ACC112 (cell line): Measurements from ENCODE around the gene ARHGAP10.
"Not testable (repeated sequence)": the region's sequence is repeated elsewhere in the genome, so short reads cannot be mapped to it uniquely, and the experiment has no call there.

Experiments used
- H2AFZ ChIP-seq: fragments of 200-600 bp; sonication (generic); one replicate; pipeline ENCODE4 v1.6.0; 2017; ENCODE audit warnings: antibody characterized with exemption, low read length; ENCODE audit not compliant: unreplicated experiment
- H3K27ac ChIP-seq: fragments of 200-600 bp; sonication (generic); 2 replicates; pipeline ENCODE4 v1.5.1; 2014; ENCODE audit warnings: low read depth, mild to moderate bottlenecking, antibody characterized with exemption, low read length, moderate library complexity
- H3K27me3 ChIP-seq: fragments of 200-600 bp; sonication (generic); 2 replicates; pipeline ENCODE4 v1.6.1; 2014; ENCODE audit warnings: mild to moderate bottlenecking, antibody characterized with exemption, low read length, moderate library complexity, mixed read lengths; ENCODE audit not compliant: insufficient read depth
- H3K36me3 ChIP-seq: fragments of 200-600 bp; sonication (generic); 2 replicates; pipeline ENCODE4 v1.6.1; 2016; ENCODE audit warnings: mild to moderate bottlenecking, antibody characterized with exemption, low read length, moderate library complexity, mixed read lengths; ENCODE audit not compliant: insufficient read depth
- H3K4me1 ChIP-seq: fragments of 200-600 bp; sonication (generic); one replicate; pipeline ENCODE4 v1.6.1; 2016; ENCODE audit warnings: low read length, mixed read lengths; ENCODE audit not compliant: insufficient read depth, unreplicated experiment, control insufficient read depth
- H3K4me3 ChIP-seq: fragments of 200-600 bp; sonication (generic); 2 replicates; pipeline ENCODE4 v1.5.1; 2014; ENCODE audit warnings: mild to moderate bottlenecking, low read depth, low read length
- H3K79me2 ChIP-seq: fragments of 200-600 bp; sonication (generic); one replicate; pipeline ENCODE4 v1.6.0; 2016; ENCODE audit warnings: low read length; ENCODE audit not compliant: control insufficient read depth, unreplicated experiment, insufficient read depth

ARHGAP10 gene

DNA sequence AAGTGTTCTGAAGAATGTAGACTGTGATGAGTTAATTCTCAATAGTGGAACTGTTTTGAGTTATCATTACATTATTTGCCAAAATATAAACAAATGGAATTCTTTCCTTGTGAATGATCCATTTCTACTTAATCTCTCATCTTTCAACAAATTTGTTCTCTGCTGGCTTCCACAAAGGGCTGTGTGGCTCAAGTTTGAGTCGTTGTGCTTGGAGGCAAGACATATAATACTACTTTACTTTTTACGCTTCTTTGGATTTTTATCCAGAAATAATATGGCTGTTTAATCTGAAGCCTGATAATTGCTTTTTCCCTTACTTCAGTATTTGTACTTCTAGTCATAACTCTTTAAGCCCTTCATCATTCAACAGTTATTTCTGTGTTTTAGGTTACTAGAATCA lies 169.5 kb downstream of the ARHGAP10 start:
- Histone ChIP-seq H3K27me3 (no peaks in the 10 kb centered on the region), H2AFZ (no peak overlapping the region), H3K4me3 (peak overlapping the region; percentile 10; the same call in 1 of the 2 replicates)

DNA sequence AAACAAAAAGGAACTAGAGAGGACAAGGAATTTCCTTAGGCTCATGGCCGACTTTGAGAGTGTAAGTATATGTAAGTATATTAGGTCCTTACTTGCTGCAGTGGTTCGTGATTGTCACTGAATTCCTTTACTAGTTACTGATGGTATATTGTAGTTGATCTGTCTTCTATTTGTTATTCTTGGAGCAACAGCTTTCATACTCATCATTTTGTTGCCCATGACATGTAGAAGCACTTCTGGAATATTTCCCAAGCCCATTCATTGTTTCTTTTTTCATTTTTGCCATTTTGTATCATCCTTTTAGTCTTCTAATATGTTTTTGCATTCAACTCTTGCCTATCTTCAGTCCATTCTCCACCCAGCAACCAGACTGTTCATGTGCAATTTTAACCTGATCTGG lies 170.0 kb downstream of the ARHGAP10 start:
- H3K4me1 ChIP-seq: peaks cover 21% of the 10 kb centered on the region

More for the DNA sequence above, 169.5 kb downstream of the ARHGAP10 start:
- Histone ChIP-seq H3K4me1 (peaks cover 21% of the 10 kb centered on the region), H3K36me3 (peaks cover 9% of the 10 kb centered on the region), H3K79me2 (no peaks in the 10 kb centered on the region), H3K27ac (peak overlapping the region; percentile 64)

DNA sequence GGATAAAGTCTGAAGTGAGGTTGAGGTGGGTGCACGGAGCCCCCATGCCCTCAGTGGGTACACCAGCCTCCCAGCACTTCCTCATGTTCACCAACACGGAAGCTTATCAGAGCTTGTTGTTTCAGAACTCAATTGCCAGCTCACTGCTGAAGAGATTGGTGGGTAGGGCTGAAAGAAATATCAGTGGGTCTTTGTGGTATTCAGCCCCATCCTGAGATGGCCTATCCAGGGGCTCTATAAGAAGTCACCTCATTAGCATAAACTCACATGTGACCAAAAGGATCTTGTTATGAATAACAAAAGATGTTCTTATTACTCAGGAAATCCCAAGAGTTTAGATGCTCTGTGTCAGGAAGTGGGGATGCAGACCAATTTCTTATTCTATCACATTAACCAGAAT lies 177.3 kb downstream of the ARHGAP10 start:
- Histone ChIP-seq H3K27me3 (no peaks in the 10 kb centered on the region), H3K4me1 (no peaks in the 10 kb centered on the region), H3K36me3 (peaks cover 6% of the 10 kb centered on the region), H3K27ac (no peak overlapping the region), H3K79me2 (no peaks in the 10 kb centered on the region), H2AFZ (no peak overlapping the region), H3K4me3 (no peak overlapping the region)

More for the DNA sequence above, 170.0 kb downstream of the ARHGAP10 start:
- Histone ChIP-seq H3K4me3 (no peak overlapping the region), H3K27ac (peak overlapping the region; percentile 64), H3K36me3 (peaks cover 9% of the 10 kb centered on the region), H3K79me2 (no peaks in the 10 kb centered on the region), H2AFZ (no peak overlapping the region), H3K27me3 (no peaks in the 10 kb centered on the region)

DNA sequence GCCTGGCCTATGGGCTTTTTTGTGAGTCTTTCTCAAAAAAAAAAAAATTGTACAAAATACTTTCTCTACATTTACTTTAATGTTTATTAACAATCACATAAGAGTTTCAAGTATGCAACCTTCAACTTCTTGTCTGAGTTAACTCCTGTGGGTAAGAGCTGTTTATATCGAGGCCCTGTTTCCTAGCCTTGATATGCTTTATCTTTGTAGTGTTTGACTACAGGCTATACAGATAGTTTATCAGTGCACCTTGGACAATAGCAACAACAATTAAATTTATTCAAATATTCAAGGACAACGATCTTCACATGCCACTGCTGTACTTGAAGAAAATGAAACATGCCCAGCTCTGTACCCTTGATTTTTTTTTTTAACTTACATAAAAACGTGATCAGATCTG lies 178.4 kb downstream of the ARHGAP10 start:
- Histone ChIP-seq H3K4me1 (no peaks in the 10 kb centered on the region), H3K27ac (no peak overlapping the region), H3K4me3 (no peak overlapping the region), H2AFZ (no peak overlapping the region), H3K27me3 (no peaks in the 10 kb centered on the region), H3K36me3 (peaks cover 15% of the 10 kb centered on the region), H3K79me2 (no peaks in the 10 kb centered on the region)

DNA sequence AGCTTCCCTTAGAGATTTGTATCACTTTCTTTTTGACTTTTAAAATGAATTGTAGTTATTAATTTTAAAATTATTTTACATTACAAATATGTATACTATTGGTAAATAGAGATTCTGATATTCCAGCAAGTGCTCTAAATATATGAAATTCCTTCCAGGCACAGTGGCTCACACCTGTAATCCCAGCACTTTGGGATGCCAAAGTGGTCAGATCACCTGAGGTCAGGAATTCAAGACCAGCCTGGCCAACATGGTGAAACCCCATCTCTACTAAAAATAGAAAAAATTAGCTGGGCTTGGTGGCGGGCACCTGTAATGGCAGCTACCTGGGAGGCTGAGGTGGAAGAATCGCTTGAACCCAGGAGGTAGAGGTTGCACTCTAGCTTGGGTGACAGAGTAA lies 180.2 kb downstream of the ARHGAP10 start:
- not testable (repeated sequence) for H3K4me3 ChIP-seq, H3K4me1 ChIP-seq, H3K27me3 ChIP-seq, H3K79me2 ChIP-seq, H2AFZ ChIP-seq, H3K27ac ChIP-seq
- peaks cover 16% of the 10 kb centered on the region for H3K36me3 ChIP-seq

DNA sequence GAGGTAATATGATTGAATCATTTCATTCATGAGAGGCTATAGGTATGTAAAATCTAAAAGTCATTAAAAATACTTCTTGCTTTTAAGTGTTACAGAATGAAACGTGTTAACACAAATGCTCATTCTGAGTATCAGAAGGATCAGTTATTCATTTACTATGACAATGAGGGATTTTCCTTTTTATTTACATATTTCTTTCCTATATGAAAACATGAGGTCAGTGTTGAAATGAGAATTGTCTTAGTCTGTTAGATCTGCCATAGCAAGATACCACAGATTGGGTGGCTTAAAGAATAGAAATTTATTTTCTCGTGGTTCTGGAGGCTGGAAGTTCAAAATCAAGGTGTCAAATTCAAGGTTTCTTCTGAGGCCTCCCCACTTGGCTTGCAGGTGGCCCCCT lies 181.2 kb downstream of the ARHGAP10 start:
- H3K4me3 ChIP-seq: no peak overlapping the region
- H2AFZ ChIP-seq: no peak overlapping the region
- H3K36me3 ChIP-seq: peaks cover 18% of the 10 kb centered on the region
- no peaks in the 10 kb centered on the region for H3K27me3 ChIP-seq
- no peak overlapping the region for H3K27ac ChIP-seq
- H3K79me2 ChIP-seq: no peaks in the 10 kb centered on the region
- H3K4me1 ChIP-seq: peaks cover 8% of the 10 kb centered on the region

DNA sequence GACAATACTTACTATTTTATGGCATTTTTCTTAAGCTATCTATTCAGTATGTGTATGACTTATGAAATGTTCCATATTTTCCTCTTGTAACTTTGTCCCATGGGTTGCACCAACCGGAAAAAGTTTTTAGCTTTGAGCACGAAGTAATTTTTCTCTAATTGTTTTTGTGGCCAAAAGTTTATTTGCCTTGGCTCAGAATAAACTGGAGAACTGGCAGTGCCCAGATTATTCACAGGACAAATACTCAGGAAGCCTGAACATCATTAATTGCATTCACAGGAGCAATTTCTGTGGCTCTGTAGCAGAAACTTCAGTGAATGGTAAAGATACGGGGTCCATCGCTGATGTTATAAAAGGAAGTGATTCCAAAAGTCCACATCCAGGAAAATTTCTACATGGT lies 184.5 kb downstream of the ARHGAP10 start:
- H2AFZ ChIP-seq: no peak overlapping the region
- H3K27ac ChIP-seq: peak overlapping the region; percentile 19; the same call in 1 of the 2 replicates
- no peak overlapping the region for H3K4me3 ChIP-seq
- H3K36me3 ChIP-seq: peaks cover 16% of the 10 kb centered on the region
- peaks cover 8% of the 10 kb centered on the region for H3K4me1 ChIP-seq
- no peaks in the 10 kb centered on the region for H3K27me3 ChIP-seq
- no peaks in the 10 kb centered on the region for H3K79me2 ChIP-seq

DNA sequence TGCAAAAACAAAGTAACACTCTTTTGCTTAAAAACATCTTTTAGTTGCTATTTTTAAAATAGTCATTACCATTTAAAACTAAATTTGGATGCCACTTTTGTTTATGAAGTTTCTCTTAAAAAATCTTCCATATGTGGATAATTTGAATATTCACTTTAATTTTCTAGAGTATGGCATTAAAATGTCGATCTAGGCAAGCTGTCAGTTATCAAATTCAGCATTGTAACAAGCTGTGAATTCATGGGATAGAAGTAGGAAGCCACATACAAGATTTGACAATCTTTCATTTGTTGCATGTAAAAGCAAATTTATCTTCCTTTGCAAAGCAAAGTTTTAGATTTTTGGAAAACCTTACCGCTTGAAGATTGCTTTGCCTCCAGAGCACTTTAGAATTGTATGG lies 191.5 kb downstream of the ARHGAP10 start:
- Histone ChIP-seq H3K4me1 (no peaks in the 10 kb centered on the region), H3K27me3 (no peaks in the 10 kb centered on the region), H3K36me3 (peaks cover 3% of the 10 kb centered on the region; the same call in 1 of the 2 replicates), H3K4me3 (no peak overlapping the region), H2AFZ (no peak overlapping the region), H3K79me2 (no peaks in the 10 kb centered on the region), H3K27ac (no peak overlapping the region)

DNA sequence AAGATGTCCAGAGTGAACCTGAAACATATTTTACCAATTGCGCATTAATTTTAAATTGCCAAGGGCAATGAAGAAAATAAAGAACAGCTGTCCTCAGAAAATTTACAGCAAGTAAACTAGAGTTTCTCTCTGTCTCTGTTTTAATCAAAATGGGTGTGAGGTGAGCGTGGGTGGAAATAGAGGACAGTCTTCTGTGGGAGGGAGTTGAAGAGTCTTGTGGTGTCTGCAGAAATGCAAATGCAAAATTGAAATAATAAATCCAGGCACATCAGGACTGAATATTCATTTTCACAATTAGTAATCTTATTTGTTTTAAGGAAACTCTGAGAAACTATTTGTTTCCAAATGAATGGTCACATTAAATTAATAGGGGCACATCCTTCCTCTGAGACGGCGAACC lies 192.0 kb downstream of the ARHGAP10 start:
- Histone ChIP-seq H3K4me3 (no peak overlapping the region), H3K27ac (no peak overlapping the region), H3K79me2 (no peaks in the 10 kb centered on the region), H3K27me3 (no peaks in the 10 kb centered on the region), H2AFZ (no peak overlapping the region), H3K36me3 (peaks cover 3% of the 10 kb centered on the region; the same call in 1 of the 2 replicates), H3K4me1 (no peaks in the 10 kb centered on the region)

DNA sequence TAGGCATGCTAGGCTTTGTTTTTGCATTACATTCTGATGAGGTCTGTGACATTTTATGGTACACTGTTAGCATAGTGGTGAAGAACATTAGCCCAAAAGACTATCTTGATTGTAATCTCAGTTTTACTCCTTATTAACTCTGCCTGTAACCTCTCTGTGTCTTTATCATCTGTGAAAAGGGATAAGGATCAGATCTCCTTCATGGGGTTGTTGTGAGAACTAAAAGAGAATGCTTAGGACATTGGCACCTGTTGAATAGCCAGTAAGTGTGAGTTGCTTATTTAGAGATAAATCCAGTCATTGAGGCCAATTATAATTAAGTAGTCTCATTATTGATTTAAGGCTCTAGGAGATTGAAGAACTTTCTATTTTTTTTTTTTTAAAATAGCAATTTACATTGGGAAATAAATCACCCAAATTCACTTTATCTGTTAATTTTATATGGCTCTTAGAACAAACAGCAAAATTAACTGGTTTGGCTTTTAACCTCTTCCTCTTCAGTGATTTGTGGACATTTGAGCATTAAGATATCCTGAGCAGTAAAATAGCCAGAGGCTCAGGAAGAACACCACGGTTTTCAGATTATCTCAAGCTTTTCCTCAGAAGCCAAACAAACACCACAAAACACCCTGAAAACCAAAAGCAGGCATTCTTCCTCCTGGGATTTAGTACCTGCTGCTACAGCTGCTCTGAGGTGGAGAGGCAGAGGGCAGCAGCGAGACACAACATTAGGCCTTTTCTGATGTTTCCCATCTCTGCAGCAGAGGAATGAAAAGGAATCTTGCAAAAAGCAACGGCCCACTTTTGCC lies 192.9 kb downstream of the ARHGAP10 start:
- Histone ChIP-seq H3K4me1 (no peaks in the 10 kb centered on the region), H2AFZ (no peak overlapping the region), H3K27me3 (no peaks in the 10 kb centered on the region), H3K4me3 (no peak overlapping the region), H3K36me3 (peaks cover 9% of the 10 kb centered on the region; the same call in 1 of the 2 replicates), H3K27ac (no peak overlapping the region), H3K79me2 (no peaks in the 10 kb centered on the region)
